GM19238 (cell line): ENCODE data around the gene ATP1B3.
"Not testable (repeated sequence)": the region's sequence is repeated elsewhere in the genome, so short reads cannot be mapped to it uniquely, and the experiment has no call there.

ENCODE experiments used
- DNase-seq: peaks from one replicate; pipeline ENCODE4 v3.0.0; 2011; ENCODE audit warnings: low spot score; ENCODE audit not compliant: insufficient read length

Gene ATP1B3

DNA sequence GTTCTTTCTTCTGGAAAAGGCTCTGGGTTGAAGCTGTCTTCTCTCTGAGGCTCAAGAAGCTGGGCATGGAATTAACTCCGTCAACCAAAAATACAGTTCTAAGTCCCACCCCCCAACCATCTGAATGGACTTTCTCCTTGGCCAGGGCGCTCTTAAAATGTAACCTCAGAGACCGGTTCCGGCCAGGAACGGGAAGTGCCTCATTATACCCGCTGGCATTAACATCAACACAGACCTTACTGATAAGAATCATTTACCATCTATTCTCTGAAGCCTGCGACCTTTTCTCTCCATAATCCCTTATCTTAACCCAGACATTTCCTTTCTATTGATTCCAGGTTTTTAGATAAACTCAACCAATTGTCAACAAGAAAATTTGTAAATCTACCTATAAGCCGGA, 64.7 kb downstream of the ATP1B3 start:
- DNase-seq, result no peak

DNA sequence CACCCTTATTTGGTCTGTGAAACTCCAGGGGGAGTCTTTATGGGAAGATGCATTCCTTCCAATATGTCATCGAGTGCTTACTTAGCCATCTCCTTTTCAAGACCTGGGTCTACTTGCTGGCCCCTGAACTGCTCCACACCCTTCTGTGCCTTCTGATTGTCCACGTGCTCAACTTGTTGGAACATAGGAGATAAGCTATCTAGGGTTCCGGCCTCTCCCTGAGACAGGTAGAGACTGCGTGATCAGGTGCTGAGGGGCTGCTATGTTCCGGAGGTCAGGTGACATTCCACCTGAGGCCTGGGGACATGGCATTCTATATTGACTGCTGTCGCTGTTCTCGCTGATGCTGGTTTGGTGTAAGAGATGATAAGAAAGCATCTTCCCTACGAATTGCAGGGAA, 65.6 kb downstream of the ATP1B3 start:
- DNase-seq, result no peak

GRCh38 chr3:141945726-141946485, 69.5 kb downstream of the ATP1B3 start:
- DNase-seq, result no peak

DNA sequence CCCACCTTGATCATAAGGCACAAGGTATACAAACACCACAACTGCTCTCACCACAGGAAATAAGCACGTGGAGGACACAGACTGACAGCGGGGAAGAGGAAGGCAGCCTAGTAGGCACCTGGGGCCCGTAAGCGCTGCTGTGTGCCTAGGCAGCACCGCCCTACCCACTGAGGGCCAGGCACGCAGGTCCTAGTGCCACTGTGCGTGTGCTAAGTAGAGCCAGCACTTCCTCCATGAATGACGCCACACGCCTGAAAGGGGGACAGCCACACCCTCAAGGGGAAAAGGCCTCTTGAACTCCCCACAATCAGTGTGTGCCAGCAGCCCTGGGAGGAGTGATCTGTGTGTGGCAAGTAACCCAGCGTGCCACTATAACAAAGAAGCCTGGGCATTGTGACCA, 73.0 kb downstream of the ATP1B3 start:
- no peak for DNase-seq

GRCh38 chr3:141949972-141950371, 73.5 kb downstream of the ATP1B3 start:
- DNase-seq, result no peak

- no peak for DNase-seq
These were observed 74.4 kb downstream of the ATP1B3 start for GRCh38 chr3:141950572-141951493.

DNA sequence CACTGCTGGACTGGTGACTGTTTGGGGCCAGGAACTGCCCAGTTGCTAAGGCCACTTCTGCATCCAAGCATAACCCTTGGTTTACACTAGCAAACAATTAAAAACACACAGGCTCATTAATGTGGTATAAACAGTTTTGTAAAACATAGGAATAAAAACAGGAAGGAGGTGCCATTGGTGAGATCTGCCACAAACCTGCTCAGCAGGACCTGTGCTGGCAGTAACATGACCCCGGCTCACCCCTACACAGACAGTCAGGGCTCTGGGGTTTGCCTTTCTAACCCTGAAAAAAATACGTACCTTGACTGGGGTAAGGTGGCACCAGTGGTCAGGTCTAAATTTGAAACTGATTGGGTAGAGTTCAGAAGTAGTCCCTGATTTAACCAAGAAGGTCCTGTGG, 76.2 kb downstream of the ATP1B3 start:
- DNase-seq, result no peak

GRCh38 chr3:141955175-141955574, 78.7 kb downstream of the ATP1B3 start:
- DNase-seq, result no peak

DNA sequence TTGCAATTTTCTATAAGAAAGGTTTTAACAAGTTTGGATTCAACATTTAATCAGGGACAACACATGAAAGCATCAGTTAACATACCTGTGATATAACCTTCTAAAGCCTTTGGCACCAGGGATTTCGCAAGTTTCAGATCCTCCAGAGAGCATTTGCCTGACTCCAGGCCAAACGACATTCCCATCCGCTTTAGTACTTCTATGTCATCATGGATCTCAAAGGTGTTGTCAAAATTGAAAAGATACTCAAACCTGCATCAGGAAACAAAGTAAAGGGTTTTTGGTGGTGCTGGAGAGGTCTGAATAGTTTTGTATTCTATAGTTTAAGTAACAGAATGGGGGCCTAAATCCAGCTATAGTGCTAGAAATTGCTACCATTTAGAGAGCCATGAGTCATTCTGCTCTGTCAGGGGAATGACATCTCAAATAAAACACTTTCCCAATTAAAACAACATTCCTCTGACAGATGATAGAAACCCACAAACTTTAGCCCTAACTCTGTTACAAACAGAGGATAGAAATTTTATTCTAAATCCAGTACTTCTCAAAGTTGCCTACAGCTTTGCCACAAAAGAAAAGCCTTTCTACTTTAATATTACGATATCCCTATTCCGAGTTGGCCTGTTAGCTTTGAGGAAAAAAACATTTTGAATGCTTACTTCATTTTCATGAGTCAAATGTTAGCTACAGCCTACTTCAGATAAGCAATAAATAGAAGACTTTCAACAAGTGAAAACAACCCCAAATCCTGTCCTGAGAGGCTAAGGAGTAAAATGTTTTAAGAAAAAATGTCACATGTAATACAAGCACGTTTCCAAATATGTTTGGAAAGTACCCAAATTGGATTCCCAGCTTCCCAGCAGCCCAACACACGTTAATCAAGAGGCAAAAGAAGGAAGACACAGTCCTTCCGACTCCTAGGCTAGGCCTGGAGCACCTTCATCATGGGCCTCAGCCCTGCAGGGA, 83.4 kb downstream of the ATP1B3 start:
- no peak for DNase-seq

DNA sequence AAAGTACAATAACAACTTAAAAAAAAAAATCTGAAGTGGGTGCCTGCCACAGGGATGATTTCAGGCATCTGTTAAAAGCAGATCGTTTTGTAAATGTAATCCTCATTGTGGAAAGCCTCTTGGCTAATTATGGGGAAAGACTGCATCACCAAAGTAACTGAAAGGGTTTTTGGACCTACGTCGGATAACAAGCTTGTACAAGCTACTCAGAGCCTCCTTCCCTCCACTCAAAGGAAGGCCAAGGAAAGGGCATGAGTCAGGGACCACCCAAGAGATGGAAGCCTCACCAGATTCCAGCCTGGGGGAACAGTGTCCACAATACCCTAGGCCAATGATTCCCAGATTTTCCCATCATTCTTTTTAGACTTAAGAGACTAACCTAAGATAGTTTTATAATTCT, 84.3 kb downstream of the ATP1B3 start:
- DNase-seq, result no peak

- DNase-seq, result no peak
These were observed 86.9 kb downstream of the ATP1B3 start for GRCh38 chr3:141963301-141963700.

DNA sequence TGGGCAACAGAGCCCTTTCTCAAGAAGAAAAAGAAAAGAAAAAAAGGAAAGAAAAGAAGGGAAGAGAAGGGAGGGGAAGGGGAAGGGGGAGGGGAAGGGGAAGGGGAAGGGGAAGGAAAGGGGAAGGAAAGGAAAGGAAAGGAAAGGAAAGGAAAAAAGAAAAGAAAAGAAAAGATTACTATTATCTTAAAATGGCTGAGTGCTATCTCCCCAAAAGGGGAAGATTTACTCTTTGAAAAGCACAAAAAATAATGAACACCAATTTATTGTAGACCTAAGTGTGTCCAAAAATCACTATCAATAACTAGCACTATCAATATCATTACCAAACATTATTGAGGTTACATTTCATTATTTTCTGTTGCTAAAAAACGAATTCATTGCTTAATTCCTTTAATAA, 89.0 kb downstream of the ATP1B3 start:
- no peak for DNase-seq

DNA sequence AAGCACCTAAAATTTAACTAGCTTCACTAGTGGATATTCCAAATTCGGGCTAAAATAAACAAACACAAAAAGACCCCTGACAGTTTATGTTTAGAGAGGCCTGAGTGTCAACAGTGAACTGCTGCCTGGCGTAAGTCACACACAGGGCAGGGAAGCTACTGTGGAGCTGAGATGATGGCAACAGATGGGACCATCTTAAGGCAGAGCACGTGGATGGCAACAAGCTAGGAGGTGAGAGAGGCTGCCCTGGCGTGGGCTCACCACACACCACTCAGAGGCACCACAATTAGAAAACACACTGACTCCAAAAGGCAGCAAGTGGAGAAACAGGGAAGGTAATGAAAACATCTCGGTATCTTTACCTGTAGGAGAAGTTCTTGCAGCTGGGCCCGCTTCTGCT, 93.3 kb downstream of the ATP1B3 start:
- no peak for DNase-seq

- no peak for DNase-seq
These were observed 95.1 kb downstream of the ATP1B3 start for GRCh38 chr3:141971571-141971970.

- DNase-seq, result no peak
These were observed 96.0 kb downstream of the ATP1B3 start for GRCh38 chr3:141972399-141972798.

DNA sequence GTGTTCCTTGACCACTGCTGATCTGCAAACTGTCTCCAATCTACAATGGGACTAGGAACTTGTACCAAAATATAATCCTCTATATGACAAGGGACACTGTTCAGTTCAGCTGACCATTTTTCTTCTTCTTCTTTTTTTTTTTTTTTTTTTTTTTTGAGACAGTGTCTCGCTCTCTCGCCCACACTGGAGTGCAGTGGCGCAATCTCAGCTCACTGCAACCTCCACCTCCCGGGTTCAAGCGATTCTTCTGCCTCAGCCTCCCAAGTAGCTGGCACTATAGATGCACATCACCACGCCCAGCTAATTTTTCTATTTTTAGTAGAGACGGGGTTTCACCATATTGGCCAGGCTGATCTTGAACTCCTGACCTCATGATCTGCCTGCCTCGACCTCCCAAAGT, 98.3 kb downstream of the ATP1B3 start:
- not testable (repeated sequence) for DNase-seq
